G401.6 (cell line): ENCODE results near the gene FAM168A.
"Not testable (repeated sequence)": the region's sequence is repeated elsewhere in the genome, so short reads cannot be mapped to it uniquely, and the experiment has no call there.

Experiments used
- FAIRE-seq: peaks from 2 replicates; lab custom pipeline; 2012; peaks lifted over from hg19 to GRCh38; lab: Jason Lieb, UNC

Gene FAM168A

DNA sequence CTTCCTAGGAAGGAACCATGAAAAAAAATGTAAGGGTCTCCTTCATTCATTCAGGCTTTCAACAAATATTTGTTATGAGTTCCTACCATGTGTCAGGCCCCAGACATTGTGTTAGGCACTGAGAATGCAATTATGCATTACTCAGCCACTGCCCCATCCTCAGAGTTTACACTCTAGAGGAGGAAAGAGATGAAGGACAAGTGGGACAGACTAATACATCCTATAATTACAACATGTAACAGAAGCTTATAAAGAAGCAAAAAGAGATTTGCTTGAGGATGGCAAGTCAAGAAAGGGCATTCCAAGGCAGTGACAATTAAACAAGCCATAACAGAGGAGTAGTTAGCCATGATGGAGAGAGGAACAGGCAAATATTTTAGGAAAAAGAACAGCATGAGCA, 78.6 kb downstream of the FAM168A start:
- no peak for FAIRE-seq

DNA sequence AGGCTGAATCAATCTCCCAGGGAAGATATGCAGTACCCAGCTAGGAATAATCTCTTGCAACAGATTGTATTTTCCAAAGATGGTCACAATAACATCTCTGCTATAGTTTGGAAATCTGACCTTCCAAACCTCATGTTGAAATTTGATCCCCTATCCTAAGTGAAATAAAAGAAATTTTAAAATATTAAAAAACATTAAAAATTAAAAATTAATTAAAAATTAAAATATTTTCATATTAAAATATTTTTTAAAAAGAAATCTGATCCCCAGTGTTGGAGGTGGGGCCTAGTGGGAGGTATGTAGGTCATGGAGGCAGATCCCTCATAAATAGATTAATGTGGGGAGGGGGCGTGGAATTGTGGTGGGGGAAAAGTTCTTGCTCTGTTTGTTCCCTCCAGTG, 79.7 kb downstream of the FAM168A start:
- no peak for FAIRE-seq

DNA sequence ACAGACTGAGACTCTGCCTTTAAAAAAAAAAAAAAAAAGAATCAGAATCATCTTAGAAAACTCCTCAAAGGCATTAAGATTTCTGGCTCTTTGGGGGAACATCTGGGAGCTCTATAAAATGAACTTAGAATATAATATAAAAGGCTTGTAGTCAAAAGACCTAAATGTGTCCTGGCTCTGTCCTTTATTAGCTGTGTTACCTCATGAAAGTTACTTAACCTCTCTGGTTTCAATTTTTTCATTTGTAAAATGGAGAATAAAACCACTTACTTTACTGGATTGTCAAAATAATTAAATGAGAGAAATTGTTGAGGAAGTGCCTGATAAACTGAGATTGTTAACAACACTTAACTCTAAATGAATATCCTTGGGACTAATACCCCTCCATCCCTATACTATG, 81.8 kb downstream of the FAM168A start:
- FAIRE-seq: no peak

GRCh38 chr11:73513707-73514106, 84.2 kb downstream of the FAM168A start:
- no peak for FAIRE-seq

GRCh38 chr11:73510877-73511276, 87.0 kb downstream of the FAM168A start:
- FAIRE-seq: no peak

- FAIRE-seq: no peak
These were observed 87.8 kb downstream of the FAM168A start for GRCh38 chr11:73510106-73510505.

- FAIRE-seq: no peak
These were observed 88.7 kb downstream of the FAM168A start for GRCh38 chr11:73509188-73509587.

- FAIRE-seq: no peak
These were observed 89.4 kb downstream of the FAM168A start for GRCh38 chr11:73508243-73509176.

GRCh38 chr11:73507086-73507485, 90.8 kb downstream of the FAM168A start:
- no peak for FAIRE-seq

- FAIRE-seq: no peak
These were observed 91.9 kb downstream of the FAM168A start for GRCh38 chr11:73506038-73506437.

DNA sequence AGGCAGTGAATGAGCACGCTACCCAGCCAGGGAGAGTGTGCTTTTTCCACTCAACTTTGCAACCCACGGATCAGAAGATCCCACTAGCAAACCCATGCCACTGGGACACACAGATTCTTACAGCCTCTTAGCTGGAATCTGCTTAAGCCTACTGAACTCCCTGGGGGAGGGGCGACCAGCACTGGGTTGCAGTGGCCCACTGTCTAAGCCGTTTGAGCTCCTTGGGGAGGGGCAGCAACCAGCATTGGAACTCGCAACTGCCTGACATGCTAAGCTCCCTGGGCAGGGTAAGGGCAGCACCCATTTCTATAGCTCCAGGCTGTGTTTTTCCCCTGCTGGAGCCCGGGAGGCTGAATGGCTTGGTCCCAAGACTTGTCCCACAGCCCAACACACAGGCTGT, 99.6 kb downstream of the FAM168A start:
- no peak for FAIRE-seq

DNA sequence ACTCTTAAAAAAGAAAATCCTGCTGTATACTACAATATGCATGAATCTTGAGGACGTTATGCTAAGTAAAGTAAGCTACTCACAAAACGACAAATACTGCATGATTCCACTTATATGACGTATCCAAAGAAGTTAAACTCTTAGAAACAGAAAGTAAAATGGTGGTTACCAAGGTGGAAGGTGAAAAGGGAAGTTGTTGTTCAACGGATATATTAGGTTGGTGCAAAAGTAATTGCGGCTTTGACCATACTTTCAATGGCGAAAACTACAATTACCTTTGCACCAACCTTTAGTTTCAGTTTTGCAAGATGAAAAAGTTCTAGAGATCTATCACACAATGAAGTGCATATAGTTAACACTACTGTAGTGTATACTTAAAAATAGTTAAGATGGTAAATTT, 101.8 kb downstream of the FAM168A start:
- FAIRE-seq: no peak

GRCh38 chr11:73495731-73496130, 102.2 kb downstream of the FAM168A start:
- FAIRE-seq: no peak

- FAIRE-seq: no peak
These were observed 103.8 kb downstream of the FAM168A start for GRCh38 chr11:73493956-73494598.

DNA sequence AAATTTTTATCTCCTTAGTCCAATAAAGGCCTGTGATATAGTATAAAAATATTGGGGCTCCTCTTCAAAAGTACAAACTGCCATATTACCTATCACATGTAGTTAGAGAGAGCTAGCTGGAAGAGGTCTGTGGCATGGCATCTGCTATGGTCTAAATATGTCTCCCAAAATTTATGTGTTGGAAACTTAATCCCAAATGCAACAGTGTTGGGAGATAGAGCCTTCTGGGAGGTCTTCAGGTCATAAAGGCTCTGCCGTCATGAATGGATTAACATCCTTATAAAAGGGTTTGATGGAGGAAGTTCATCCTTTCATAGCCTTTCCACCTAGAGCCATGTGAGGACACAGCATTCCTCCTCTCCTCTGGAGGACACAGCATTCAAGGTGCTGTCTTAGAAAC, 116.3 kb downstream of the FAM168A start:
- FAIRE-seq: no peak

GRCh38 chr11:73480677-73481076, 117.2 kb downstream of the FAM168A start:
- no peak for FAIRE-seq

- peak; percentile 94 for FAIRE-seq
These were observed 119.1 kb downstream of the FAM168A start for GRCh38 chr11:73478737-73479347.

- no peak for FAIRE-seq
These were observed 120.4 kb downstream of the FAM168A start for GRCh38 chr11:73477518-73477917.

DNA sequence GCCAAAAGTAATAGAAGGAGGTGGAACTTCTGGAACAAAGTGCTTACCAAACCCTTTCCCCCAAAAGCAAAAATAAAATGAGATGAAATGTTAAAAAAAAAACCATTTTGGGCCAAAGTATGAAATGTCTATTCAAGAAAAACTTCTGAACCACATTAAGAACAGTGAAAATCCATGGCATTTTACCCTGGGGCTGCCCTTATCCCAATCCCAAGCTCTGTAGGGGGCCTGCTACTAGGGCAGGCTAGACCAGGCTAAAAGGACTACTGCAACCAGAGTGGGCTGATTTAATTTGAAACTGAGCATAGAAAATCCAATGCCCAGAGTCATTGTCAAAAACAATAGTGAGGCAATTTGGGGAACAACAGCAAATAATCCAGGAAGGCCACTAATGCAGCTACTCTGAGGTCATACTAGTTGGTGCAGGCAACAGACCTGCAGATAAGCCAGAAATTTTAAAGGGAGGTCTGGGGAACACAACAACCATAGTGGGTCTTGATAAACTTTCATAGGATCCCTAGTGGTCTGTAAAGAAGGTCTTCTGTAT, 122.3 kb downstream of the FAM168A start:
- no peak for FAIRE-seq

DNA sequence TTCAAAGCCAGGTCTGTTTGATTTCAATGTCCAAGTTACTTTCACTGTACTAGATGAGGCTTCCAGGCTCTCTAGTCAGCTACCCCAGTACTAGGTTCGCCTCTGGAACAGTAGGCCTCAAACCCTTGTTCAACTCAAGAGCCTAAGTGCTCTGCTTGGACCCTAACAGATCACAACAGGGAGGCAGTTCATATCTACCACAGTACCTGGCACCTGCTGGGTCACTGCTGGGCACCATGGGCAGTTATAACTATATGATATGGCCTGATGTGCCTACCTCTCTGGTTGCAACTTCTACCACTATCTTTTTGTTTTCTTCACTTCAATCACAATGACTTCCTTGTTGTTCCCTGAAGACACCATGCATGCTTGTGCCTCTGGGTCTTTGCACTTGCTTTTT, 124.7 kb downstream of the FAM168A start:
- FAIRE-seq: no peak

DNA sequence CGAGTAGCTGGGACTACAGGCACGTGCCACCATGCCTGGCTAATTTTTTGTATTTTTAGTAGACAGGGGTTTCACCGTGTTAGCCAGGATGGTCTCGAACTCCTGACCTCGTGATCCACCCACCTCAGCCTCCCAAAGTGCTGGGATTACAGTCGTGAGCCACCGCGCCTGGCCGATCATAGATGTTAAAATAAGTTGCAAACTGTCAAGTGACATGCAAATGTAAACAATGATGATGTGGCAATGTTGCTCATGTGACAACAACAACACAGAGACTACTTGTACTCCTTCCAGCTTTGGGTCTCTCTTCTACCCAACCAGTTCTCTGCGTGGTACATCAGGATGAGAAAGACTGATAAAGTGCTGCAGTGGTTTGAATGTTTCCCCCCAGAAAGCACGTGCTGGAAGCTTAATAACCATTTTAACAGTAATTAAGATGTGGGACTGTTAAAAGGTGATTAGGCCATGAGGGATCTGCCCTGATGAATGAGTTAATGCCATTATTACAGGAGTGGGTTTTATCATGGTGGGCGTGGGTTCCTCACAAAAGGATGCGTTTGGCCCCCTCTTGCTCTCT, 127.8 kb downstream of the FAM168A start:
- not testable (repeated sequence) for FAIRE-seq

DNA sequence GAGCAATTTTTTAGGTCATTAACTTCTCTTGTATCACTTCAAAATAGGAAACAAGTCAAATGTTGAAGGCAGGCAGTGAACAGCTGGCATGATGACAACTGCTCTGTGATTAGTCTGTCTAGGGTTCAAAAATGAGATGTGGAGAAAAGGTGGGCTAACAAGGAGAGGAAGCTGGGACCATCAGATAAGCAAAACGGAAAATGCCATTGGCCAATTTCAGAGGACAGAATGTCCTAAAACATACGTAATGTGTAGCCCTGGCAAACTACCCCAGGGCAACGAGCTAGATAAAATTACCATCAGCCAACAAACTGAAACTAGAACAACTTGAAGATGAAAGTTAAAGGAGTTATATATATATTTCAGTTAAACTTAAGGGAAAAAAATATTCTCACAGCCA, 128.5 kb downstream of the FAM168A start:
- FAIRE-seq: no peak
